HCT116 (cell line): ENCODE measurements around the gene MEIOB. TPM values are rescaled to one million over a fixed set of nuclear protein-coding genes. Genes with fewer than 3 reads are reported as not detected.

Source experiments
- ATAC-seq: fragments of 200-7000 bp; cut with Tn5 transposase; 2 replicates; pipeline ENCODE4 v1.9.1; 2020; ENCODE audit warnings: mild to moderate bottlenecking, moderate library complexity
- BruUV-seq: library from RNA; stranded (reverse); fragments of 400-500 nt; replicated peaks from 2 replicates; lab custom pipeline; 2021; lab: Mats Ljungman, UMichigan
- CTCF ChIA-PET: fragments of 300-600 bp; sonication (Branson Sonifier 250); formaldehyde crosslinking; loops from one replicate; lab custom pipeline; 2021; ENCODE audit warnings: antibody characterized with exemption; lab: Charles Lee
- POLR2A ChIA-PET: fragments of 300-600, 350-600 bp; sonication (Branson Sonifier 250); formaldehyde crosslinking; loops from one replicate; lab custom pipeline; 2021; ENCODE audit warnings: antibody characterized with exemption; lab: Charles Lee
- RAD21 ChIA-PET, 2 experiments: fragments of 300-600 bp; sonication (Branson Sonifier 250); formaldehyde crosslinking; loops; one replicate each; lab custom pipeline; 2023; ENCODE audit warnings: low total read pairs in 2 of 2; ENCODE audit not compliant: uncharacterized antibody in 2 of 2, unreplicated experiment in 2 of 2, low non-redundant PET in 1 of 2; lab: Charles Lee
- DNase-seq: peaks from one replicate; pipeline ENCODE4 v3.0.0-alpha.2; 2010; ENCODE audit warnings: low read depth, low spot score
- H2AFZ ChIP-seq: fragments of 200-600 bp; shearing (Covaris generic), sonication (generic); 2 replicates; pipeline ENCODE4 v1.6.1; 2017; ENCODE audit warnings: low read depth, mixed run types, mixed read lengths, antibody characterized with exemption, low read length; ENCODE audit not compliant: poor library complexity, severe bottlenecking
- H3K27ac ChIP-seq: 2 replicates; pipeline ENCODE4 v1.5.1; 2012; ENCODE audit warnings: low read depth, low read length
- H3K27me3 ChIP-seq: fragments of 200-600 bp; sonication (generic); 2 replicates; pipeline ENCODE4 v1.6.1; 2016; ENCODE audit warnings: mixed run types, low read length, mixed read lengths; ENCODE audit not compliant: insufficient read depth
- H3K36me3 ChIP-seq, 2 experiments: fragments of 200-500 bp in 1 of 2; fragments of 200-600 bp in 1 of 2; sonication (Bioruptor generic) in 1 of 2; sonication (generic) in 1 of 2; 2 replicates each; pipeline versions ENCODE4 v1.5.1 to v1.6.1; 2014 to 2016; ENCODE audit warnings: low read length in 2 of 2, inconsistent platforms in 1 of 2, mixed read lengths in 1 of 2, mixed run types in 1 of 2; ENCODE audit not compliant: insufficient read depth in 2 of 2, control insufficient read depth in 1 of 2
- H3K4me1 ChIP-seq, 2 experiments: fragments of 200-600 bp in 1 of 2; sonication (generic) in 1 of 2; 2 replicates each; pipeline versions ENCODE4 v1.5.1 to v1.6.1; 2012 to 2017; ENCODE audit warnings: low read length in 2 of 2, inconsistent platforms in 1 of 2, mild to moderate bottlenecking in 1 of 2, mixed read lengths in 1 of 2, mixed run types in 1 of 2, moderate library complexity in 1 of 2; ENCODE audit not compliant: insufficient read depth in 2 of 2, control insufficient read depth in 1 of 2
- H3K4me2 ChIP-seq: fragments of 200-600 bp; sonication (generic); 2 replicates; pipeline ENCODE4 v1.6.1; 2017; ENCODE audit warnings: mixed run types, low read length, mixed read lengths
- H3K4me3 ChIP-seq, 2 experiments: fragments of 200-600 bp in 1 of 2; sonication (generic) in 1 of 2; replicated peaks in 1 of 2; 2 replicates each; pipeline ENCODE4 v1.5.1; 2011 to 2016; ENCODE audit warnings: low read length in 2 of 2, control low read depth in 1 of 2, low read depth in 1 of 2, mild to moderate bottlenecking in 1 of 2, mixed read lengths in 1 of 2, mixed run types in 1 of 2
- H3K79me2 ChIP-seq: fragments of 200-600 bp; sonication (generic); 2 replicates; pipeline ENCODE4 v1.6.1; 2017; ENCODE audit warnings: mild to moderate bottlenecking, mixed run types, low read length, moderate library complexity, mixed read lengths; ENCODE audit not compliant: insufficient read depth
- H3K9ac ChIP-seq: fragments of 200-600 bp; sonication (generic); 2 replicates; pipeline ENCODE4 v1.6.1; 2016; ENCODE audit warnings: low read length, mixed read lengths
- H3K9me2 ChIP-seq: fragments of 200-600 bp; sonication (generic), shearing (Covaris generic); 2 replicates; pipeline ENCODE4 v1.6.1; 2017; ENCODE audit warnings: mixed run types, mild to moderate bottlenecking, moderate library complexity; ENCODE audit not compliant: insufficient read depth
- H3K9me3 ChIP-seq, 2 experiments: fragments of 200-500 bp in 1 of 2; fragments of 200-600 bp in 1 of 2; sonication (Bioruptor generic) in 1 of 2; sonication (generic) in 1 of 2; 2 replicates each; pipeline ENCODE4 v1.6.1; 2014 to 2017; ENCODE audit warnings: low read length in 2 of 2, mixed read lengths in 2 of 2, inconsistent platforms in 1 of 2, low read depth in 1 of 2, mild to moderate bottlenecking in 1 of 2, mixed run types in 1 of 2, moderate library complexity in 1 of 2; ENCODE audit not compliant: control insufficient read depth in 1 of 2, insufficient read depth in 1 of 2
- H4K20me1 ChIP-seq: fragments of 200-600 bp; sonication (generic), shearing (Covaris generic); 2 replicates; pipeline ENCODE4 v1.6.1; 2017; ENCODE audit warnings: mixed run types, mild to moderate bottlenecking, moderate library complexity; ENCODE audit not compliant: insufficient read depth
- CBX3 ChIP-seq: IDR thresholded peaks from 2 replicates; pipeline ENCODE4 v1.6.1; 2012; ENCODE audit warnings: low read depth
- CEBPB ChIP-seq: IDR thresholded peaks from 2 replicates; pipeline ENCODE4 v1.6.1; 2012; ENCODE audit warnings: low read depth
- CTCF ChIP-seq, 3 experiments: fragments of 200-600 bp in 1 of 3; sonication (generic) in 1 of 3; IDR thresholded peaks in 2 of 3; conservative IDR thresholded peaks in 1 of 3; 2 replicates each; pipeline ENCODE4 v1.5.1; 2012 to 2017; ENCODE audit warnings: low read depth in 2 of 3, low read length in 2 of 3, antibody characterized with exemption in 1 of 3, borderline replicate concordance in 1 of 3, control low read depth in 1 of 3, mild to moderate bottlenecking in 1 of 3, mixed read lengths in 1 of 3, mixed run types in 1 of 3, moderate library complexity in 1 of 3; ENCODE audit not compliant: insufficient read depth in 1 of 3
- EZH2phosphoT487 ChIP-seq: fragments of 200-600 bp; IDR thresholded peaks from 2 replicates; pipeline ENCODE4 v1.6.1; 2018; ENCODE audit warnings: antibody characterized with exemption, borderline replicate concordance
- FOSL1 ChIP-seq: IDR thresholded peaks from 2 replicates; pipeline ENCODE4 v1.6.1; 2012; ENCODE audit warnings: low read depth
- POLR2AphosphoS5 ChIP-seq: IDR thresholded peaks from 2 replicates; pipeline ENCODE4 v1.6.1; 2011; ENCODE audit warnings: mild to moderate bottlenecking, low read depth, low read length, moderate library complexity
- REST ChIP-seq: IDR thresholded peaks from 2 replicates; pipeline ENCODE4 v1.6.1; 2012; ENCODE audit warnings: low read depth
- SIN3A ChIP-seq: IDR thresholded peaks from 2 replicates; pipeline ENCODE4 v1.6.1; 2012; ENCODE audit warnings: low read depth
- SRF ChIP-seq: IDR thresholded peaks from 2 replicates; pipeline ENCODE4 v1.6.1; 2012; ENCODE audit warnings: low read depth
- TCF7L2 ChIP-seq: IDR thresholded peaks from 2 replicates; pipeline ENCODE4 v1.7.0; 2011; ENCODE audit warnings: borderline replicate concordance, inconsistent platforms; ENCODE audit not compliant: insufficient read depth, insufficient read length; ENCODE audit errors: extremely low read depth
- ZNF274 ChIP-seq: fragments of 200-500 bp; sonication (Bioruptor generic); IDR thresholded peaks from 2 replicates; pipeline ENCODE4 v1.6.1; 2014; ENCODE audit warnings: mild to moderate bottlenecking, low read depth, low read length, inconsistent platforms
- intact Hi-C: fragments of 100-400 bp; cut with micrococcal nuclease; formaldehyde crosslinking; loops from 2 replicates; pipeline ENCODE4 v1.10.0; 2022
- total RNA-seq: library from RNA; stranded (reverse); gene quantifications from one replicate; pipeline ENCODE4 v1.2.1, GENCODE V29; 2021; ENCODE audit not compliant: unreplicated experiment

MEIOB gene
- total RNA-seq, 1 experiment from 2014 or later = 0.59 TPM

GRCh38 chr16:1851793-1852192 lies 20.2 kb downstream of the MEIOB start:
- CTCF ChIA-PET = no interaction called here
- no peaks in the 10 kb centered on the region for H3K9me2 ChIP-seq
- BruUV-seq = no TSS peak
- no peak overlapping the region for H3K4me2 ChIP-seq
- no peak for DNase-seq
- H3K9ac ChIP-seq = no peak overlapping the region
- H3K4me3 ChIP-seq = no peak overlapping the region
- H4K20me1 ChIP-seq = no peaks in the 10 kb centered on the region
- no peak for TF ChIP-seq ZNF274
- no peaks in the 10 kb centered on the region for H3K9me3 ChIP-seq
- H3K27me3 ChIP-seq = no peaks in the 10 kb centered on the region
- H3K27ac ChIP-seq = no peak overlapping the region
- H3K36me3 ChIP-seq = no peaks in the 10 kb centered on the region
- H2AFZ ChIP-seq = no peak overlapping the region
- H3K4me1 ChIP-seq = no peaks in the 10 kb centered on the region
- POLR2A ChIA-PET = no interaction called here
- no peak for ATAC-seq
- RAD21 ChIA-PET = interaction anchor here in 1 of 2 experiments (0.6 kb wide), 1 partner anchor 95 kb away, joined by 3 read pairs; no protein-coding TSS in a partner anchor
- no peaks in the 10 kb centered on the region for H3K79me2 ChIP-seq
- intact Hi-C loops = no loop called here

- Histone ChIP-seq H3K9ac (no peak overlapping the region), H4K20me1 (no peaks in the 10 kb centered on the region), H3K79me2 (no peaks in the 10 kb centered on the region), H3K9me2 (no peaks in the 10 kb centered on the region), H3K4me3 (no peak overlapping the region), H2AFZ (no peak overlapping the region), H3K4me1 (no peaks in the 10 kb centered on the region), H3K36me3 (no peaks in the 10 kb centered on the region), H3K27ac (no peak overlapping the region), H3K9me3 (no peaks in the 10 kb centered on the region), H3K27me3 (no peaks in the 10 kb centered on the region), H3K4me2 (no peak overlapping the region)
- intact Hi-C loops = no loop called here
- POLR2A ChIA-PET = no interaction called here
- no TSS peak for BruUV-seq
- no peak for DNase-seq
- RAD21 ChIA-PET = interaction anchor here in 1 of 2 experiments (0.6 kb wide), 1 partner anchor 96 kb away, joined by 3 read pairs; no protein-coding TSS in a partner anchor
- no peak for ATAC-seq
- TF ChIP-seq SIN3A (no peak), EZH2phosphoT487 (no peak), POLR2AphosphoS5 (no peak), CBX3 (no peak), FOSL1 (no peak), REST (no peak), SRF (no peak), TCF7L2 (no peak), CTCF (IDR thresholded peaks at IDR 0.05 in 2 of 3, conservative IDR thresholded peaks at IDR 0.05 in 1 of 3; ENCODE audit: borderline replicate concordance in 1 of 3, insufficient read depth in 1 of 3, low read depth in 2 of 3, low read length in 2 of 3) (no peak), CEBPB (no peak)
- CTCF ChIA-PET = no interaction called here
Measured at GRCh38 chr16:1850981-1851380, 21.0 kb downstream of the MEIOB start.
